B cell (primary cell): Measurements from ENCODE around the gene DCP2. TPM values are rescaled to one million over a fixed set of nuclear protein-coding genes. Genes with fewer than 3 reads are reported as not detected.

Experiments
- ATAC-seq: fragments of 200-7000 bp; cut with Tn5 transposase; one replicate; pipeline ENCODE4 v1.10.0; 2021; ENCODE audit warnings: low read depth, mild to moderate bottlenecking, moderate number of reproducible peaks, moderate library complexity
- CTCF ChIA-PET: fragments of 350-600 bp; sonication (Branson Sonifier 250); formaldehyde crosslinking; loops from one replicate; lab custom pipeline; 2021; ENCODE audit warnings: antibody characterized with exemption, inconsistent platforms; lab: Charles Lee
- POLR2A ChIA-PET: fragments of 350-600 bp; sonication (Branson Sonifier 250); formaldehyde crosslinking; loops from one replicate; lab custom pipeline; 2021; ENCODE audit warnings: antibody characterized with exemption; lab: Charles Lee
- DNase-seq: peaks from one replicate; pipeline ENCODE4 v3.0.0; 2013
- H2AFZ ChIP-seq: 2 replicates; pipeline ENCODE4 v1.6.1; 2012; ENCODE audit warnings: mild to moderate bottlenecking, low read depth, low read length; ENCODE audit not compliant: insufficient read depth, poor library complexity, severe bottlenecking
- H3K27ac ChIP-seq, 2 donors: 1 replicate in 1 of 2; 2 replicates in 1 of 2; pipeline ENCODE4 v1.5.1; 2012 to 2013; ENCODE audit warnings: low read length in 2 of 2, mild to moderate bottlenecking in 2 of 2, moderate library complexity in 1 of 2
- H3K27me3 ChIP-seq, 4 experiments: fragments of 200-600 bp in 1 of 4; sonication (generic) in 1 of 4; replicated peaks in 1 of 4; 1 replicate in 2 of 4; 2 replicates in 2 of 4; pipeline versions ENCODE4 v1.6.1 to v1.7.0; 2013 to 2016; ENCODE audit warnings: low read length in 3 of 4, mild to moderate bottlenecking in 2 of 4, mixed read lengths in 1 of 4, moderate library complexity in 1 of 4; ENCODE audit not compliant: insufficient read depth in 4 of 4, control insufficient read depth in 3 of 4; ENCODE audit errors: control extremely low read depth in 1 of 4
- H3K36me3 ChIP-seq, 2 experiments: replicated peaks in 1 of 2; 1 replicate in 1 of 2; 2 replicates in 1 of 2; pipeline versions ENCODE4 v1.6.1 to v1.7.1; 2013; ENCODE audit warnings: low read length in 1 of 2; ENCODE audit not compliant: insufficient read depth in 2 of 2, control insufficient read depth in 1 of 2; ENCODE audit errors: control extremely low read depth in 1 of 2, extremely low read depth in 1 of 2
- H3K4me1 ChIP-seq, 2 donors: fragments of 200-600 bp in 1 of 2; sonication (generic) in 1 of 2; 1 replicate in 1 of 2; 2 replicates in 1 of 2; pipeline versions ENCODE4 v1.5.1 to v1.6.1; 2013 to 2017; ENCODE audit warnings: low read length in 2 of 2; ENCODE audit not compliant: control insufficient read depth in 2 of 2, insufficient read depth in 2 of 2
- H3K4me2 ChIP-seq: replicated peaks from 2 replicates; pipeline ENCODE3; 2012; ENCODE audit warnings: mild to moderate bottlenecking, low read depth, low read length; ENCODE audit not compliant: poor library complexity, severe bottlenecking
- H3K4me3 ChIP-seq, 5 experiments: fragments of 200-600 bp in 1 of 5; sonication (generic) in 1 of 5; 1 replicate in 3 of 5; 2 replicates in 2 of 5; pipeline versions ENCODE4 v1.5.1 to v1.7.0; 2011 to 2016; ENCODE audit warnings: low read length in 4 of 5, mild to moderate bottlenecking in 4 of 5, low read depth in 2 of 5, control low read depth in 1 of 5, moderate library complexity in 1 of 5; ENCODE audit not compliant: insufficient read depth in 1 of 5; ENCODE audit errors: control extremely low read depth in 1 of 5, extremely low read depth in 1 of 5
- H3K79me2 ChIP-seq: fragments of 200-600 bp; sonication (generic); one replicate; pipeline ENCODE4 v1.6.0; 2016; ENCODE audit warnings: low read length; ENCODE audit not compliant: control insufficient read depth, insufficient read depth
- H3K9ac ChIP-seq: fragments of 200-600 bp; sonication (generic); 2 replicates; pipeline ENCODE4 v1.6.1; 2017; ENCODE audit warnings: mild to moderate bottlenecking, low read length, moderate library complexity
- H3K9me3 ChIP-seq, 3 donors: one replicate each; pipeline versions ENCODE4 v1.6.1 to v1.7.1; 2013; ENCODE audit warnings: low read length in 2 of 3; ENCODE audit not compliant: control insufficient read depth in 2 of 3, insufficient read depth in 1 of 3; ENCODE audit errors: control extremely low read depth in 1 of 3
- H4K20me1 ChIP-seq: 2 replicates; pipeline ENCODE4 v1.6.0; 2012; ENCODE audit warnings: mild to moderate bottlenecking, low read length; ENCODE audit not compliant: insufficient read depth, control insufficient read depth, poor library complexity, severe bottlenecking
- H3K27ac Mint-ChIP-seq: one replicate; pipeline ENCODE4 v1.8.0; 2021; ENCODE audit warnings: mixed read lengths
- H3K27me3 Mint-ChIP-seq: one replicate; pipeline ENCODE4 v1.8.0; 2021; ENCODE audit warnings: mixed read lengths
- H3K4me1 Mint-ChIP-seq: one replicate; pipeline ENCODE4 v1.8.0; 2021; ENCODE audit warnings: mixed read lengths
- H3K4me3 Mint-ChIP-seq: one replicate; pipeline ENCODE4 v1.8.0; 2021; ENCODE audit warnings: mixed read lengths
- H3K9me3 Mint-ChIP-seq: one replicate; pipeline ENCODE4 v1.8.0; 2022; ENCODE audit warnings: mixed read lengths; ENCODE audit not compliant: insufficient read depth
- CTCF ChIP-seq: fragments of 200-600 bp; IDR thresholded peaks from one replicate; pipeline ENCODE4 v1.8.0; 2022; ENCODE audit warnings: antibody characterized with exemption, mild to moderate bottlenecking
- EZH2 ChIP-seq: IDR thresholded peaks from 2 replicates; pipeline ENCODE4 v1.6.1; 2012; ENCODE audit warnings: borderline replicate concordance, low read depth, mild to moderate bottlenecking, moderate library complexity, low read length; ENCODE audit not compliant: insufficient read depth, poor library complexity, severe bottlenecking
- WGBS: methylation state at CpG from one replicate; pipeline ENCODE4 v1.1.5; 2013; ENCODE audit warnings: missing lambda C conversion rate; ENCODE audit not compliant: insufficient coverage; 5-methylcytosine and 5-hydroxymethylcytosine counted together
- intact Hi-C: fragments of 100-400 bp; cut with micrococcal nuclease; formaldehyde crosslinking; loops from one replicate; pipeline ENCODE4 v1.10.0; 2022
- polyA plus RNA-seq: library from polyadenylated mRNA; depleted of rRNA; stranded (reverse); fragments of >200 nt; gene quantifications from 2 replicates; pipeline ENCODE4 v1.2.3, GENCODE V29; 2012
- total RNA-seq, 2 donors: library from RNA; stranded (reverse); fragments of 120-200 nt in 1 of 2; gene quantifications; 1 replicate in 1 of 2; 2 replicates in 1 of 2; pipeline versions ENCODE4 v1.2.3 to v1.2.4, GENCODE V29; 2013 to 2022

DCP2 gene
- total and polyA plus RNA-seq, 2 donors (not counting 1 experiment from before 2014, with no cell fraction given), result 17.9 to 73.1 TPM

GRCh38 chr5:113003763-113004162 is 27.2 kb downstream of the DCP2 start:
- POLR2A ChIA-PET, result no interaction called here
- TF ChIP-seq CTCF, result no peak
- TF ChIP-seq EZH2, result no peak
- no peaks in the 10 kb centered on the region for H3K27me3 Mint-ChIP-seq
- Histone ChIP-seq H3K4me2 (no peak overlapping the region), H3K79me2 (peaks cover 15% of the 10 kb centered on the region), H3K9me3 (no peaks in the 10 kb centered on the region), H3K27me3 (no peaks in the 10 kb centered on the region), H2AFZ (no peak overlapping the region), H3K4me1 (no peaks in the 10 kb centered on the region), H3K9ac (no peak overlapping the region), H3K27ac (no peak overlapping the region), H3K4me3 (no peak overlapping the region), H4K20me1 (peaks cover 11% of the 10 kb centered on the region), H3K36me3 (peaks cover 5 to 74% of the 10 kb centered on the region in 2 experiments)
- no peak overlapping the region for H3K4me3 Mint-ChIP-seq
- DNase-seq (no peak), ATAC-seq (no peak)
- no peaks in the 10 kb centered on the region for H3K9me3 Mint-ChIP-seq
- H3K4me1 Mint-ChIP-seq, result no peaks in the 10 kb centered on the region
- CTCF ChIA-PET, result no interaction called here
- no CpG with 5 or more reads among the region's 3 CpGs for WGBS
- H3K27ac Mint-ChIP-seq, result no peak overlapping the region
- intact Hi-C loops, result no loop called here

GRCh38 chr5:113005454-113005853 is 28.9 kb downstream of the DCP2 start:
- H3K9me3 Mint-ChIP-seq, result no peaks in the 10 kb centered on the region
- Histone ChIP-seq H3K4me1 (no peaks in the 10 kb centered on the region), H3K27ac (no peak overlapping the region), H3K4me2 (no peak overlapping the region), H3K36me3 (peaks cover 2 to 74% of the 10 kb centered on the region in 2 experiments), H2AFZ (no peak overlapping the region), H3K79me2 (peaks cover 7% of the 10 kb centered on the region), H3K4me3 (no peak overlapping the region), H3K9ac (no peak overlapping the region), H3K9me3 (no peaks in the 10 kb centered on the region), H3K27me3 (no peaks in the 10 kb centered on the region), H4K20me1 (peaks cover 3% of the 10 kb centered on the region)
- 100% methylated on average over 1 of the region's 1 CpG for WGBS
- intact Hi-C loops, result no loop called here
- no peak for TF ChIP-seq CTCF
- no peak for TF ChIP-seq EZH2
- ChIA-PET CTCF (no interaction called here), POLR2A (no interaction called here)
- H3K4me1 Mint-ChIP-seq, result no peaks in the 10 kb centered on the region
- H3K4me3 Mint-ChIP-seq, result no peak overlapping the region
- H3K27ac Mint-ChIP-seq, result no peak overlapping the region
- no peak for ATAC-seq
- DNase-seq, result no peak
- H3K27me3 Mint-ChIP-seq, result no peaks in the 10 kb centered on the region
